GM19025 (cell line): Measurements from ENCODE around the gene IMP3.

Experiments
- ATAC-seq: cut with Tn5 transposase; IDR thresholded peaks from one replicate; pipeline ENCODE4 v1.9.1; 2021; ENCODE audit warnings: mild to moderate bottlenecking, low read depth, moderate library complexity; ENCODE audit not compliant: unreplicated experiment

Gene IMP3

DNA sequence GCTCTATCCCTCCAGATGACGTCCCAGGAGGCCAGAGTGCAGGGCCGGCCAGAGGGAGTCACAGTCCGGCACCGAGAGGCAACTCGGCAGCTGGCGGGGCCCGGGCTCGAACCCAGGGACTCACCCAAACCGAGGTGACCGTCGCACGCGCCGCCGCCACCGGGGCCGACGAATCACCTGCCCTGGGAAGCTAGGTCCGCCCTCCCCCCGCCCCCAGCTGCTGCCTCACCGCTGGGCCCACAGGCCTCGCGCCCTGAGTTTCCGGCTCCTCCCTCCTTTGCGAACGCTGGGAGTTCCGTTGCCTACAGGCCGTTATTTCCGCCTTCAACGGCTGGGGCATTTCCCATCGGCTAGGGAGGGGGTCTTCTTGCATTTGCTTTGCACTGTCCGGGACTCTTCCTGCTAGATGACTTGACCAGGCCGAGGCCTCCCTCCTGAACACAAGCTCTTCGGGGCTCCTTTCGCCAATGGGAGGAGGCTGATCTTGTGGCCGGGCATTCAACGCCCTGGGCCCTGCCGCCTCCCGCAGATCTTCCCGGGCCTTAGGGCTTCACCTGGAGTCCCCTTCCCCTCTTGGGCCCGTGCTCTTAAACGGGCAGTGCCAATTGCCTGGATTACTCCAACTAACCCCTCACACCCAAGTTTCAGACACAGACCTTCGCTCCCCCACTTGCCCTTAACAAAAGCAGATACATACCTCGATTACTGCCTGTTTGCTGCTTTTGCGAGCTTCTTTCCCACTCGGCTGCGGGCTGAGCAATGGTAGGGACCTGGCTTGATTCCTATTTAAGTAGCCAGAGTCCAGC lies 14.3 kb downstream of the IMP3 start, which contains the start of gene SNUPN:
SNUPN (minus strand) TSS at position 184 of the 806 bp plus-strand sequence. CDS start 4,674 bp downstream, outside the sequence.
- ATAC-seq: peak; percentile 62

DNA sequence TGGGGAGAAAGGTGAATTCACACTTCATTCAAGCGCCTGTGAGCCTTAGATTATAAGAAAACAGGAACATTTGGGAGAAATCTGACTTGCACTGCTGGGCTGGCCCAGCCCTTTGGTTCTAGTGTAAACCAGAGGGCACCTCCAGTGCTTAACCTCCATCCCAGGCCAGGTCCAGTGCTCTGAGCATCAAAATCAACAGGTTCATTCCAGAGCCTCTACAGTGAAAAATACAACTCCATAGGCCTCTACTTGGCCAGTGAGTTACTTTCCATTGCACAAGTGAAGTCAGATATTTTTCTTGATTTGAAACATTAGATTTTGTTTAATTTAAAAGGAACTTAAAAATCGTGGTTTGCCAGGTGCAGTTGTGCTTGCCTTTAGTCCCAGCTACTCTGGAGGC lies 17.5 kb downstream of the IMP3 start:
- ATAC-seq: no peak

DNA sequence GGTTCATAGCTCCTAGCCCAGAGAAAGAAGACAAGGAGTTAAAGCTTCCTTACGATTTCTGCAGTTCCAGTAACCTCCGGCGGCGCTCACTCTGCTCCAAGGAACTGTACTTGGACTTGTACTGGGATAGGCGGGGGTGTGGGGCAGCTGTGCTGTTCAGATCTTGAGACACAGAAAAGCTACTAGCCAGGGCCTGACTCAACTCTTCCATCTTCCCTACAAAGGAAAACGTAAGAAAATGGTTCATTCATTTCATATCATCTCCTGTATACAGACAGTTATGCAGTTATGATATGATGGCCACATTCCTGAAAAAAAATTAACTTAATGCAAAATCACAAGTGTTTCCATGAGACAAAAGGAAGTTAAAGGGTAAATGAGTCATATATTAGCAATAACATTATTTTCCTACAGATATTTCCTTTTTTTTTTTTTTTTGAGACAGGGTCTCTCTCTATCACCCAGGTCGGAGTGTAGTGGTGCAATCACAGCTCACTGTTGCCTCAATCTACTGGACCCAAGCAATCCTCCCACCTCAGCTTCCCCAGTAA lies 19.1 kb downstream of the IMP3 start:
- no peak for ATAC-seq

DNA sequence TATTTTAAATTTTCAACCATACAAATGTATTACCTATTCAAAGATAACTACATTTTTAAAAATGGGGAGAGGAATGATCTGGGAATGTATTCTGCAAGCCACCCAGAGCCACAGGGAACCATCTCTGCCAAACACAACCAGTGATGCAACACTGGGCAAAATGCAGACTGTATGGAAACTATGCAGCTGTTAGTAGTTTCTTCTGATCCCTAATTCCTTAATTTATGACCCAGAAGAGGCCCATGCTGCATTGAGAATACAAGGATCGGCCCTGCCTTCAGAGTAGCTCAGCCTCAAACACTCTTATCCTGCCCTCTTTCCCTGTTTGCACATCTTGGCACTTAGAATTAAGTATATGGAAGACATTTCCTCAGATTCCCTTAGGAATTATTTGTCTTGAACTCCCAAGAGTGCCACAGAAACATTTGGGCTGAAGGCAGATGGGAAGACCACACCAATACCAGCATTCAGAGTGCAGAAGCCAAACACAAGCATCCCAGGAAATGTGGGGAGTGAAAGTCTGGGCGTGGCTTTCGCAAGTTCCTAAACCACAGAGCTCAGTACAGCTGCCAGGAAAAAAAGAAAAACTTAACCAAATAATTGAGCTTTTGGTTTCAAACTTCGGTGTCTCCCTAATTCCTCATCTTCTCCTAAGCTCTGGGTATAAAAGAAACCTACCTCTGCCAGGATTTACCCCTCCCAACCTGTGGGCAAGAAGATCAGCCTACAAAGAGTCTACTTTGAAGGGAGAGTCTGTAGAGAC lies 19.8 kb downstream of the IMP3 start:
- ATAC-seq: no peak

DNA sequence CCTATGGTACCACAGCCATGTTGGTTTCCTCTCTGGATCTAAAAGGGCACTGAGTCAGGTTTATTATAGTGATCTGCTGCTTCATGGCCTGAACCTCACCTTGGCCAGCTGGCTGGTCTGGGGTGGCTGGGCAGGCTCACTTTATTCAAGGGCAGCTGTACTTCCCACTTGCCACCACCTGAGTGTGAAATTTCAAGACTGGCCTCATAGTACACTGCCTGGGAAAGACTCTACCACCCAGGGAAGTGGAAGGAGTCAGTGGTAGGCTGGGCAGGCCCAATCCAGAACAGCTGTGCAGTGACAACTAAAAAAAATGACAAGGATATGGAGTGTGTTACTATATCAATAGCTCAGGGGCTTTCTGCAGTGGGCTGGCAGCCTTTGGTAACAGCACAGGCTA lies 23.3 kb downstream of the IMP3 start:
- ATAC-seq: no peak

DNA sequence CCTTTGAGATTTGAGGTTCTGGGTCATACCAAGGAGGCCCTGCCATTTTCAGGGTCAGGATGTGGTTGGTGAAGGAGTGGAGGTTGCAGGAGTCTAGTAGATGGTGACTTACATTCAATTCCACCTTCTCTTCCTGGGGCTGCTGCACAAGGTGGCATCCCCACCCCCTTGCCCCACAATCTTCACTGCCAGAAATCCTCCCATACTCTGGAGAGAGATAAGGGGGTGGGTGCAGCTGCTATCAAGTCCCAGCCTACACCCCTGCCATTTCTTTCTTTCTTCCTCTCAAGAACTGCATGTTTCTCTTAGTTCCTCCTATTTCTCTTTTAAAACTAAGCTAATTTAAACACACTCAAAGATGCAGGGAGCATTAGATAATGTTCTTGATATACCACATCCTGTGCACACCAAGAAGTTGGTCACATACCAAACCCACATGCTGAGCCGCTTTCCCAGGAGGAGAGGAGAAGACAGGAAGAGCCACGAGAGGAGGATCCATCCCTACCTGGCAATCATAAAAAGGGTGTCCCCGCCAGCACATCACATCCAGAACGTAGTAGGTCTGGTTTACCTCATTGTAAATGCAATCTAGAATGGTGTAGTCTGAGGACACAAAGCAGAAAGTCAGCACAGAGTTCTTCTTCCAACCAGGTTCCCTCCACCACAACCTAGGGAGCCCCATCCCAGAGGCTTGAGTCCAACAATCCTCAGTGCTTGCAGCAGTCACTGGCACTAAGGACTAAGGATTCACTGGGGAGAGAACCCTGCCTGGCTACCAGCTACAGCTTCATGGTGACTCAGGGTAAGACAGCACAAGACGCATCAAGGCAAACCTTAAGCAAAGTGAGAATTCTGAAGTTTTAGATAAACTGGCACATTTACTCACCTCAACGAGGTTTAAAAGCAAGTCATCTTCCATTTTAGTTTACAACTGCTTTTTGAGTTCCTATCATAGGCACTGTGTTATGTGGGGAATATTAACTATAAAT lies 33.0 kb downstream of the IMP3 start:
- no peak for ATAC-seq

DNA sequence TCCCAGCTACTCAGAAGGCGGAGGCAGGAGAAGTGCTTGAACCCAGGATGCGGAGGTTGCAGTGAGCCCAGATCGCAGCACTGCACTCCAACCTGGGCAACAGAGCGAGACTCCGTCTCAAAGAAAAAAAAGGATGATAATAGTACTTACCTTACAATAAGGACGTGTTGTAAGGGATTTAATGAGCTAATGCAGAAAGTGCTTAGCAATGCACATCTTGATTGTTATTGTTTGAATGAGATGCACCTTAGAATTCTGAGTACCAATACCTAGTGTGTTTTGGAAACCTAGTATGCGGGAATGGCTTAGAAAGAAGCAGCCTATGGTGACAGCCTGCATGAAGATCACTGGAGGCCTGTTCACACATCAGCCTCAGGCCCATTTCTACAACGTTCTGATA lies 34.0 kb downstream of the IMP3 start:
- no peak for ATAC-seq

DNA sequence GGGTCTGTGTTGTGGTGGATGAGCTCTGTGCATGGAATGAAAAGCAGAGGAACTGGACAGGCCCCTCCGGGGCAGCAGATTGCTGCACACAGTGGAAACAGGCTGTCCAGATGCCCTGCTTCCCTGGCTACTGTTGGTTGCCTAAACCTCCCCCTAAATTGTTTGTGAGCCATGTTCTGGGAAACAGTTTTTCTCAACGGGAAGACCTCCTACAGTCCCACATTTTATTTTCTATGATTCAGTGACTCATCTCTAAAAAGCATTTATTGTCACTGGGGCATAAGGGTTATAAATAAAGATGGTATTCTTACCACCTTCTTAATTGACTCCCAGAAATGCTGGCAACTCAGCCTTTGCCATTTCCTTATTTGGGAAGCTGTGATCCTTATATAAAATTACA lies 40.6 kb downstream of the IMP3 start:
- ATAC-seq: no peak

DNA sequence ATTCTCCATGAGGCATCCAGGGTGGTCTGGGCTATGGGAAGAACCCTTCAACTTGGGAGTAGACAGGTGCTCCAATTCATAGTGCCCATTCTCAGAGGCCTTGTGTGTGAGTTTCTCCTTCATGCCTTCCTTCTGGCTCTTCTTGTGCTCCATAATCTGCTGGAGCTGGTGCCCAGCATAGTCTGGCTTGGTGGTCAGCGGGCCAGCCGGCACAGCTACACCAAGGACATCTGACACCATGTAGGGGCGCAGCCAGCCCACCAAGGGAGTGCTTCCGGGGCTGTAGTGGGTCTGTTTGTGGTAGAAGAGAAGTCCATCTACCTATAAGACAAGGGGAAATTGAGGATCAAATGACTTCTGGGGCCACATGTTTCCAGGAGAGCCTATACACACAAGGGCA lies 41.7 kb downstream of the IMP3 start:
- no peak for ATAC-seq

DNA sequence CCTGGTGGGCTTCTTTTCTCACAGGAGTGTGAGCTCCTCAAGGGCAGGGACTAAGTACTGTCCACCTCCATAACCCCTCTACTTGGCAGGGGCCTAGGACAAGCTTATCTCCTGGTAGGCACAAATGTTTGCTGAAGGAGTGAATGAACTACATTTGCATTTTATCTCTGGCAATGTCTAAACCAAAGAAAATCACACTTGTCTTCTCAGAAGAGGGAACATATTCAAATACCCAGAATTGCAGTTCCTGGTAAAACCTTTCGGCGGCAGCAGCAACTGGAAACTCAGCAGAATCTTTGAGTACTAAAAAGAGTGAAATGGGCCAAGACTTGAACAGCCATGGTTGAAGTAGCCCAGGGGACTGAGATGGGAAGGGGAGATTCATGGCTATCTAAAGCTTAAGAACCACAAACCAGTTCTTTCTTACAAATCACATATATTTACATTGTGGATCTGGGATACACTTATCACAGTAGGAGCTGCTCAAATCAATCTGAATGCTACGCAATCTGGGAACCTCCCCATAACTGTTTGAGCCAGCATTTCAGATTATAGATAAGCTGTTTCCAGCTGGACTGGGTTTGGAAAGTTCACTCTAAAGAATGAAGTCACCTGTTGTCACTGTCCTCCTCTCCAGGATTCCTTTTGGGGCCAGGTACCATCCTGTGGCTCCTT lies 42.2 kb downstream of the IMP3 start:
- no peak for ATAC-seq

DNA sequence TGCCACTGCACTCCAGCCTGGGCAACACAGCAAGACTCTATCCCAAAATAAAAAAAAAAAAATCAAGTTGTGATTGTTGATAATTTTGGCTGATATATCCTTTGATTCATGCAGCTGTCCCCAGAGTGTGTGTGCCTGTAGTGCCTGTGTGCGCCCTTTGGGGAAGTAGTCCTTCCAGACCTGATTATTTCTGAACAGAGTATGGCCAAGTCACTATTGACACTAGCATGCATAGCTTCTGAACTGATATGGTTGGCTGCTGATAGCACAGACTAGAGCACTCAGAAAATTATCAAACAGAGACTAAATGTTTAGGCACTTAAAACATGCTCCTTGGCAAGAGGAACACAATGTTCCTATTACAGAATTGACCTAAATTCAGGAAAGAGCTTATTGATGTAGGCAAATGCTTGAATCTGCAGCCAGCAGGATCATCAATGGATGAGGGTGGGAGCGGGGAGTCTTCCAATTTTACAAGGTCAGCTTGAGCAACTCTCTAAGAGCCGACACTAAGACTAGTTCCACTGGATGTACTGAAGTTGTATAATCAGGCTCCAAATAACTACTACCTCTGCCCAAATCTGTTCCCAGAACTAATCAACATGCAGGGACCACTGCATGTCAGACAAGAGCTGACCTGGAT lies 43.2 kb downstream of the IMP3 start:
- no peak for ATAC-seq

DNA sequence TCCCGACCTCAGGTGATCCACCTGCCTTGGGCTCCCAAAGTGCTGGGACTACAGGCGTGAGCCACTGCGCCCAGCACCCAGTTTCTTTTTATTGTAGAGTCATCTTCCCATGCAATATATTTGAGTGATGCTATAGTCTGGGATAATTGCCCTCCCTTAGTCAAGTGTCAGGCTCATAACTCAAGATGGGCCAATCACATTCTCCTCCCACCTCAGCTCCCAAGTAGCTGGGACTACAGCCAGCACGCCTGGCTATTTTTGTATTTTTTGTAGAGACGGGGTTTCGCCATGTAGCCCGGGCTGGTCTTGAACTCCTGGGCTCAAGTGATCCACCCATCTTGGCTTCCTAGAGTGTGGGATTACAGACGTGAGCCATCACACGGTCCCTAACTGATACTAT lies 45.7 kb downstream of the IMP3 start:
- no peak for ATAC-seq

DNA sequence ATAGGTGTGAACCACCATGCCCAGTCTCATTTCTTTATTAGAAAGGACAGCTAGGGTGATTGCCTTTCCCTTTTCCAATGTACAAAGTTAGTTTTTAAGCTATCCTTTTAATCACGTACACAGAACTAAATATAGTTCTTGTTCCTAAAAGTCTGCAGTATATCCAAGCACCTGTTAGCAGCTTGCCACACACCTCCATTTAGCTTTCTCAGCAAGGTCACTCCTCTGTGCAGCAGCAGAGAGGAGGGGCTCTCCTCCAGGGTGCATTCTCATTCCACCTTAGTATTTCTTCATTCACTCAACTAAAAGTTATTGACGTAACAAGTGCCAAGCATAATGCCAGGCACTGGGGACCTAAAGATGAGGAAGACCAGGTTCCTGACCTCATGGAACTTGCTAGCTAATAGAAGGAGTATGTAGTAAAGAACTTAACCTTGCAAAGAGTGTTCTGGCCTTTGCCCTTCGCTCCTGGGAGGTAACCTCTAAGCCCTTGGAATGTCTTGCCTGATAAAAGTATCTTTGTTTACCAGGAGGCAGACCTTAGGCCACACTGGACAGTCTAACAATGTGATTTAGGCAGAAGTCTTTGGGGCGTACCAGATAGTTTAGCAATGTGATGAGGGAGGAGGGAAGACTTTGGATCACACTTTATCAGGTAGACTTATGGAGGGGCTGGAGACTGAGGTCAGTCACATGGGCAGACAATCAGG lies 48.2 kb downstream of the IMP3 start:
- ATAC-seq: no peak

DNA sequence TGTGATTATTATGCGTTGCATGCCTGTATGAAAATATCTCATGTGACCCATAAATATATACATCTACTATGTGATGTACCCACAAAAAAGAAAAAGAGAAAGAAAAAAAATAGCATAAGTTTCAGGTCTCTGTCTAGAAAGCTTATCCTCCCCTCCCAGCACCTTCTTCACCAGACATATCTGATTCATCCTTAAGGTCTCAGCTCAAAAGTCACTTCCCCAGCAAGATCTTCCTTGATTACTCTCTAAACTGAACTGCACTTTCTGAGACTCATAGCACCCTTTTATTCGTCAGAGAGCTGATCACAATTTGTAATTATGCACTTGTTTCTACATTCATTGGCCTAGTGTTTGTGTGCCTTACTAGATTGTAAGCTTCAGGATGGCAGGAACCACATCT lies 49.8 kb downstream of the IMP3 start:
- ATAC-seq: no peak
